ENCODE measurements around the gene ZNF821. TPM values are rescaled to one million over a fixed set of nuclear protein-coding genes. Genes with fewer than 3 reads are reported as not detected.

ZNF821 gene
- total RNA-seq, 3 donors from 2014 or later: 3.7 to 11.1 (median 9.8) TPM

DNA sequence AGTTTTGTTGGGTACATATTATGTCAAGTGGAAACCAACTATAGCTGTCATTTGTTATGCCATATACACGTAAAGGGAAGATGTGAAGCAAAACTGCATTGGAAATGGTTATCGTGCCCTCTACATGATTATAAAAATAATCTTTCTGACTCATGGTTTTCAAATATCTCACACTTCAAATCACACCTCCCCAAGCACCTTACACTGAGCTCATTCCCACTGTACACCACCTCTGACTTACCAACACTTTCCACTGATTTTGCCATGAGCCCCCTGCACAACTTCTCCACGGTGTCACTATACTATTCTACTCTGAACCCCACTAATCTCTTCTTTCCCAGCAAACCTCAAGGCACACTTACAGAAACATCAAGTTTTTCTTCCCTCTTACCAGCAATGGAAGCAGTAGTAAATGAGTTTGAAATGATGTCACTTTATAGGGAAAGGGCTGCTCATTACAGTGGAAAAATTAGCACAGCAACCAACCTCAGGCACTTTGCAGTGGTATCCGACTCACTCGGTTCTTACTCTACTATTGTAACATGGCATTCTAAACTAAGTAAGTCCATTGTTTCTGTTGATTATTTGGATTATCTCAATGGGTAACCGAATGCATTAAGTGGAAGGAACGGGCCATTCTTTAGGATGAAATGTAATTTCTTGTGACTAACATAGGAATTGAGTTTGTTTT is 18.7 kb downstream of the ZNF821 start:
- intact Hi-C loops (cut with DNase I; ENCODE audit: low total_unique reads): no loop called here
- no peak overlapping the region for H3K4me3 ChIP-seq
- no peaks in the 10 kb centered on the region for H3K4me1 ChIP-seq
- H3K36me3 ChIP-seq: no peaks in the 10 kb centered on the region
- TF ChIP-seq CTCF (IDR thresholded peaks at IDR 0.05): no peak
- TF ChIP-seq POLR2A (IDR thresholded peaks at IDR 0.05): no peak
- no peak for TF ChIP-seq POLR2AphosphoS5 (IDR thresholded peaks at IDR 0.05)
- DNase-seq (ENCODE audit: low spot score in 2 of 2): no peak
- no peaks in the 10 kb centered on the region for H3K27me3 ChIP-seq
- no peaks in the 10 kb centered on the region for H3K9me3 ChIP-seq
- H3K27ac ChIP-seq: no peak overlapping the region

GRCh38 chr16:71863995-71864394 is 20.0 kb downstream of the ZNF821 start:
- H3K4me1 ChIP-seq: peaks cover 0 to 2% of the 10 kb centered on the region in 2 donors
- H3K36me3 ChIP-seq: no peaks in the 10 kb centered on the region
- no peaks in the 10 kb centered on the region for H3K9me3 ChIP-seq
- no peak overlapping the region for H3K27ac ChIP-seq
- TF ChIP-seq POLR2A (IDR thresholded peaks at IDR 0.05) (no peak), POLR2AphosphoS5 (IDR thresholded peaks at IDR 0.05) (no peak), CTCF (IDR thresholded peaks at IDR 0.05) (no peak)
- no peak for DNase-seq (ENCODE audit: low spot score in 2 of 2)
- H3K27me3 ChIP-seq: no peaks in the 10 kb centered on the region
- H3K4me3 ChIP-seq: no peak overlapping the region
- intact Hi-C loops (cut with DNase I; ENCODE audit: low total_unique reads): no loop called here

GRCh38 chr16:71859762-71860521 is 24.0 kb downstream of the ZNF821 start:
- no peak for DNase-seq (ENCODE audit: low spot score in 2 of 2)
- H3K27me3 ChIP-seq: no peaks in the 10 kb centered on the region
- H3K27ac ChIP-seq: no peak overlapping the region
- TF ChIP-seq POLR2AphosphoS5 (IDR thresholded peaks at IDR 0.05): no peak
- no peak for TF ChIP-seq POLR2A (IDR thresholded peaks at IDR 0.05)
- TF ChIP-seq CTCF (IDR thresholded peaks at IDR 0.05): no peak
- H3K36me3 ChIP-seq: no peaks in the 10 kb centered on the region
- peaks cover 0 to 5% of the 10 kb centered on the region in 2 donors for H3K4me1 ChIP-seq
- no peaks in the 10 kb centered on the region for H3K9me3 ChIP-seq
- no peak overlapping the region for H3K4me3 ChIP-seq
- intact Hi-C loops (cut with DNase I; ENCODE audit: low total_unique reads): no loop called here

- no peak overlapping the region for H3K27ac ChIP-seq
- H3K9me3 ChIP-seq: no peaks in the 10 kb centered on the region
- H3K27me3 ChIP-seq: no peaks in the 10 kb centered on the region
- no peaks in the 10 kb centered on the region for H3K36me3 ChIP-seq
- H3K4me3 ChIP-seq: no peak overlapping the region
- DNase-seq (ENCODE audit: low spot score in 2 of 2): no peak
- TF ChIP-seq POLR2A (IDR thresholded peaks at IDR 0.05) (no peak), CTCF (IDR thresholded peaks at IDR 0.05) (no peak), POLR2AphosphoS5 (IDR thresholded peaks at IDR 0.05) (no peak)
- peaks cover 0 to 5% of the 10 kb centered on the region in 2 donors for H3K4me1 ChIP-seq
- intact Hi-C loops (cut with DNase I; ENCODE audit: low total_unique reads): no loop called here
Observed at GRCh38 chr16:71855937-71856662, 27.9 kb downstream of the ZNF821 start.

All from breast epithelium (tissue), 4 donors.